GM12873 (cell line): ENCODE results near the gene F11R.

Experiments used
- TF ChIP-seq, protein P1 (sequence below): IDR thresholded peaks from 2 replicates; pipeline ENCODE4 v1.5.1; 2012; ENCODE audit warnings: low read depth, mild to moderate bottlenecking, moderate library complexity, low read length, control low read depth; ENCODE audit not compliant: insufficient read depth; ENCODE audit errors: missing control alignments

The F11R gene

DNA sequence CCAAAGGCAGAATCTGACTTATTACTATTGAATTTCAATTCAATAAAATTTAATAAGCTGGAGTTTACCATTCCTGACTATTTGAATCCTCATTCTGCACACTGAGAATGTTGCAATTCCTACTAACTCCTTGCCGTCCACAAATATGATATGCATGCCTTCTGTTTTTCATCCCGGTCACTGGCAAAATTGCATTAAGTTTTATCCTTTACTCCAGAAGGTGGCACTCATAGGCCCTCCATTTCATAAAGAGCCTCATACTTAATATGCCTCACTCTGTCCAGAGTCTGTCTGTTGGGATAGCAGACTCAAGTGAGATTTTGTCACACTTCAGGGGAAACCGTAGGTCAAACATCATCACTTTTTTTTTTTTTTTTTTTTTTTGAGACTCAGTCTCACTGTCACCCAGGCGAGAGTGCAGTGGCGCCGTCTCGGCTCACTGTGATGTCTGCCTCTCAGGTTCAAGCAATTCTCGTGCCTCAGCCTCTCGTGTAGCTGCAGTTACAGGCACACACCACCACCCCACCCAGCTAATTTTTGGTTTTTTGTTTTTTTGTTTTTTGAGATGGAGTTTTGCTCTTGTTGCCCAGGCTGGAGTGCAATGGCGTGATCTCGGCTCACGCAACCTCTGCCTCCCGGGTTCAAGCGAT is 27.3 kb downstream of the F11R start:
- TF ChIP-seq, protein P1, sequence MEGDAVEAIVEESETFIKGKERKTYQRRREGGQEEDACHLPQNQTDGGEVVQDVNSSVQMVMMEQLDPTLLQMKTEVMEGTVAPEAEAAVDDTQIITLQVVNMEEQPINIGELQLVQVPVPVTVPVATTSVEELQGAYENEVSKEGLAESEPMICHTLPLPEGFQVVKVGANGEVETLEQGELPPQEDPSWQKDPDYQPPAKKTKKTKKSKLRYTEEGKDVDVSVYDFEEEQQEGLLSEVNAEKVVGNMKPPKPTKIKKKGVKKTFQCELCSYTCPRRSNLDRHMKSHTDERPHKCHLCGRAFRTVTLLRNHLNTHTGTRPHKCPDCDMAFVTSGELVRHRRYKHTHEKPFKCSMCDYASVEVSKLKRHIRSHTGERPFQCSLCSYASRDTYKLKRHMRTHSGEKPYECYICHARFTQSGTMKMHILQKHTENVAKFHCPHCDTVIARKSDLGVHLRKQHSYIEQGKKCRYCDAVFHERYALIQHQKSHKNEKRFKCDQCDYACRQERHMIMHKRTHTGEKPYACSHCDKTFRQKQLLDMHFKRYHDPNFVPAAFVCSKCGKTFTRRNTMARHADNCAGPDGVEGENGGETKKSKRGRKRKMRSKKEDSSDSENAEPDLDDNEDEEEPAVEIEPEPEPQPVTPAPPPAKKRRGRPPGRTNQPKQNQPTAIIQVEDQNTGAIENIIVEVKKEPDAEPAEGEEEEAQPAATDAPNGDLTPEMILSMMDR: peak; percentile 11

DNA sequence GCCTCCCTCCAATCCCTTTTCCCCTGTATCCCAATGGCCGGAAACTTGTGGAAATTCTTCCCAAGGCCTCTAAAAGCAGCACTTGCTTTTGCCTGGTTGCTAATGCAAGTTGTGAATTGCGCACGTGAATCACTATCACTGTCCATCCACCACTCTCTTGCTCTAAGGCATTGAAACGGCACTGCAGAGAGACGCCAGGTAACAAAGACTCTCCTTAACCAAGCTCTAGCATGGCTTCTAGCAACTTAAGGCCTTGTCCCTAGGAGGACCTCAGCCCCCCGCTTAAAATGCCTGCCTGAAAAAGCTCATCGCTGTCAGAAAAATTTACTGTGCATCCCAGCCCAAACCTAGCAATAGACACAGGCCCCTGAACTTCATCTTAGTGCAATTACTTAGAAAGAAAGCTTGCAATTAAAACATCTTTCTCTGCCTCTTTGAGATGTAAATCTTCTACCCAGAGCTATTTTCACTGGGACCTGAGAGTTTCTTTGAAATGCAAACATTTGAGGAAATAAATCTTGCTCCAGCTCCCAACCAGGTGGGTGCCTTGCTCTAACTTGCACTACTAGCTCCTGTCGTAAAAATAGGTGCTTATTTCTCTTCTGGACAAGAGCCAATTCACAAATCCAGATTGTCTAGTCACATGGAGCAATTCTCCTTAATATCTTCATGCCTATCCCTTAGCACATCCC is 33.4 kb downstream of the F11R start:
- TF ChIP-seq, protein P1: no peak

DNA sequence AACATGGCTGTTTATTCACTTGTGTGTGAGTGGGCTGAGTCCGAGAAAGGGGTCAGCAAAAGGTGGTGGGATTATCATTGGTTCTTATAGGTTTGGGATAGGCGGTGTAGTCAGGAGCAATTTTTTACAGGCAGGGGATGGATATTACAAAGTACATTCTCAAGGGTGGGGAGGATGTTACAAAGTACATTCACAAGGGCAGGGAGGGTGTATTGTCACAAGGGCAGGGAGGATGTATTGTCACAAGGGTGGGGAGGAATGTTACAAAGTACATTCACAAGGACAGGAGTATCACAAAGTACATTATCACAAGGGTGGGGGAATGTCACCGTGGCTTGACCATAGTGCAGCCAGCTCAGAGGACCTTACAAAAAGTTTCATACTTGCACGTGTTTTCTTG is 35.2 kb downstream of the F11R start:
- TF ChIP-seq, protein P1: no peak

DNA sequence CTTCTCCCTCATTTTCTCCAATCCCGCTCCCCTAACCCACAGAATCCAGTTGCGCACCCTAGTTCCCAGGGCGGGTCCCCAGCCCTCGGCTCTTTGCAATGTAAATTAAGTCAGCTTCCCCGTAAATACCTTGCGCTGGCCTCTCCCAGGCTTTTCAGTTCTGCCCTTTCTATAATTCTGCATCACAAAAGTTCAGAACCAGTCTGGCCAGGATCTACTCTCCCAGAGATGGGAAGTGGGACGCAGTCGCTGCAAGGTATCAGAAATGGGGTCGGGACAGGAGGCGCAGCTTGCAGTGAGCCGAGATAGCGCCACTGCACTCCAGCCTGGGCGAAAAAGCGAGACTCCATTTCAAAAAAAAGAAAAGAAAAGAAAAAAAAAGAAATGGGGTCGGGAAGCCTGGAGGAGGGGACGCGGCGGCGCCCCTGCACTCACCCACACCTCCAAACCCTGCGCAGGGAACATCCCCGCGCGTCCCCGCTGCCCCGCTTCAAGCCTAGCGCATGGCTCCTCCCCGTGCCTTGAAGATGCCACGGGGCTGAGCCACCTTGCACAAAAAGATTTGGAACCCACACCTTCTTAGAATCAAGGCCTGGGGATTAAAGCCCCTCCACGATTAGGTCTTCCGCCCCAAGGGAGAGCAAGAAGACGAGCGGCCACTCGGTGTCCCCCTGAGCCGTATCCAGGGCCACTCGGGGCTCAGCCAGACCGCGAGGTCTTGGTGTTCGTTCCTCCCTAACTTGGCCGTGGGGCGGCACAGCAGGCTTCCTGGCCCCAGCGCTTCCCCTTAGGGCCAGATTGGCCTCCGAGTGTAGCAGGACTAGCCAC is 39.2 kb downstream of the F11R start:
- TF ChIP-seq, protein P1: no peak

DNA sequence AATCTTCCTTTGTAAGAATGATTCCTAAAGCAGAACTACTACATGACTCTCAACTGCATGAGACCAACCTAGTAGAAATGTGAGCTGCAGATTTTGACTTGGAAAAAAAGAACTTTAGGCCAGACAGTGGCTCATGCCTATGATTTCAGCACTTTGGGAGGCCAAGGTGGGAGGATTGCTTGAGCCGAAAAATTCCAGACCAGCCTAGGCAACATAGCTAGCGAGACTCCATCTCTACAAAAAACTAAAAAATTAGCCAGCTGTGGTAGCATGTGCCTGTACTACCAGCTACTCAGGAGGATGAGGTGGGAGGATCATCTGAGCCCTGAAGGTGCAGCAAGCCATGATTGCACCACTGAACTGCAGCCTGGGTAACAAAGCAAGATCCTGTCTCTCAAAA is 41.7 kb downstream of the F11R start:
- TF ChIP-seq, protein P1: no peak

DNA sequence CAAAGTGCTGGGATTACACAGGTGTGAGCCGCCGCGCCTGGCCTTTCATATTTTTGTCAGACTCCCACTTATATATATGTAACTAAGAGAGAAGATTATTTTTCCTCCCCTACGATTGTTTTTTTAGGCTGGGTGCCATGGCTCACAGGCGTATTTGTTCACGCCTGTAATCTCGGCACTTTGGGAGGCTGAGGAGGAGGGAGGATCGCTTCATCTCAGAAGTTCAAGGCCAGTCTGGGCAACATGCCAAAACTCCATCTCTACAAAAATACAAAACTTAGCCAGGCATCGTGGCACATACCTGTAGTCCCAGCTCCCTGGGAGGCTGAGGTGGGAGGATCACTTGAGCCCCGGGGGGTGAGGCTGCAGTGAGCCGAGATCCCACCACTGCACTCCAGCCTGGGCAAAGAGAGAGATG is 42.4 kb downstream of the F11R start:
- TF ChIP-seq, protein P1: no peak

DNA sequence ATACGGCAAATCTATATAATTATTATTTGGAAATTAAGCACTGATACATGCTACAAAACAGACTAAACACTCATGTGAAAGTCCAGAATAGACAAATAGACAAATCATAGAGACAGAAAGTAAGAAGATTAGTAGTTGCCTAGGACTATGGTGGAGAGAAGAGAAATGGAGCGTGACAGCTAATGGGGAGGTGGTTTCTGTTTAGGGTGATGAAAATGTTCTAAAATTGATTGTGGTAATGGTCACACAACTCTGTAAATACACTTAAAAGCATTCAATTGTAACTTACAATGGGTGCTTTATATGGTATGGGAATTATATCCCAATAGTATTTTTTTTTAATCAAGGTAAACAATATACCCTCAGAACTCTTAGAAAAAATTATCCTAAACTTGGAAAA is 45.9 kb downstream of the F11R start:
- TF ChIP-seq, protein P1: no peak
